Stimulated activated CD8-positive, alpha-beta memory T cell treated with anti-CD3 and anti-CD28 coated beads, Interleukin-7, amount 100 ng/mL, for 4 hours (primary cell): ENCODE data around the gene KDM7A.
"Not testable (repeated sequence)": the region's sequence is repeated elsewhere in the genome, so short reads cannot be mapped to it uniquely, and the experiment has no call there.

ENCODE experiments used
- DNase-seq, 2 donors: peaks; one replicate each; pipeline ENCODE4 v3.0.0-alpha.2; 2020; ENCODE audit warnings: low read depth in 2 of 2

Gene KDM7A

GRCh38 chr7:140202942-140203341, 26.2 kb upstream of the KDM7A start:
- DNase-seq: not testable (repeated sequence)

GRCh38 chr7:140201393-140201792, 24.6 kb upstream of the KDM7A start:
- no peak for DNase-seq

- no peak for DNase-seq
These were observed 23.5 kb upstream of the KDM7A start for GRCh38 chr7:140200061-140200989.

GRCh38 chr7:140197938-140198337, 21.2 kb upstream of the KDM7A start:
- DNase-seq: no peak

- no peak for DNase-seq
These were observed 20.6 kb upstream of the KDM7A start for GRCh38 chr7:140197218-140197890.

GRCh38 chr7:140196361-140197217, 19.8 kb upstream of the KDM7A start:
- no peak for DNase-seq

- DNase-seq: no peak
These were observed 19.1 kb upstream of the KDM7A start for GRCh38 chr7:140195859-140196258.

GRCh38 chr7:140192620-140193019, 15.8 kb upstream of the KDM7A start:
- DNase-seq: no peak

- DNase-seq: no peak
These were observed 15.4 kb upstream of the KDM7A start for GRCh38 chr7:140192176-140192575.

- DNase-seq: no peak
These were observed 13.8 kb upstream of the KDM7A start for GRCh38 chr7:140190588-140190987.

GRCh38 chr7:140189917-140190316, 13.1 kb upstream of the KDM7A start:
- no peak for DNase-seq

GRCh38 chr7:140182917-140183316, 6.1 kb upstream of the KDM7A start:
- no peak for DNase-seq

- no peak for DNase-seq
These were observed 2.6 kb upstream of the KDM7A start for GRCh38 chr7:140179339-140179738.

- DNase-seq: no peak
These were observed 571 bp downstream of the KDM7A start for GRCh38 chr7:140176122-140176701.

- DNase-seq: peak; percentile 83 to 93
These were observed 1.3 kb downstream of the KDM7A start for GRCh38 chr7:140175221-140176121.

- no peak for DNase-seq
These were observed 2.6 kb downstream of the KDM7A start for GRCh38 chr7:140174217-140174616.

GRCh38 chr7:140170375-140170774, 6.4 kb downstream of the KDM7A start:
- DNase-seq: no peak

- no peak for DNase-seq
These were observed 8.0 kb downstream of the KDM7A start for GRCh38 chr7:140168816-140169215.

GRCh38 chr7:140165422-140165821, 11.4 kb downstream of the KDM7A start:
- DNase-seq: no peak

GRCh38 chr7:140162081-140162480, 14.7 kb downstream of the KDM7A start:
- DNase-seq: not testable (repeated sequence)

GRCh38 chr7:140161047-140161446, 15.7 kb downstream of the KDM7A start:
- DNase-seq: no peak
